Measurements from ENCODE around the gene RACGAP1.

DNA sequence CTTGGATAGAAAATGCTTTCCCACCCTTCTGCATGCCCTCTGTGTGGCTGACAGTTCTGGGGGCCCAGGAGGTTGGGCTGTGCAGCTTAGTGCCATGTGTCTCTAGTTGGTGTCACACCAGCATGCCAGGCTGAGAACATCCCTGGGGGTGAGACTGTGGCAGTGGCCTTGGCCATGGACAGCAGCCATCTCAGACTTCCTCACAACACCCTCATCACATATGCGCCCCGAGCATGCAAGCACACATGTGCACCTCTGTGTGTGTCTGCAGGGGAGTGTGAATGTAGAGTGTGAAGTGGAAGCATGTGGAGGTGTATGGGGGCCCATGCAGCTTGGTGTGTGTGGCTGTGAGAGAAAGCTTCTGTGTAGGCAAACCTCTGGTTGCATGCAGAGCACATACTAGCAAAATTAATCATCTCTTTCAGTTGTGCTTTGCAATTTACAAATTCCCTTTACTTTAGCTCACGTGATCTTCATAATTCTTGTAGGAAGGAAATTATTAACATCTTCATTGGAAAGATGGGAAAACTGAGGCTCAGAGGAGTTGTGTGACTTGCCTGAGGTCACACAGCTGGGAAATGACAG is 40.5 kb upstream of the RACGAP1 start:
- no peak for TF ChIP-seq CREB1 (CRISPR knock-in tag; IDR thresholded peaks at IDR 0.05; ENCODE audit: low read depth)
- TF ChIP-seq, protein P1, sequence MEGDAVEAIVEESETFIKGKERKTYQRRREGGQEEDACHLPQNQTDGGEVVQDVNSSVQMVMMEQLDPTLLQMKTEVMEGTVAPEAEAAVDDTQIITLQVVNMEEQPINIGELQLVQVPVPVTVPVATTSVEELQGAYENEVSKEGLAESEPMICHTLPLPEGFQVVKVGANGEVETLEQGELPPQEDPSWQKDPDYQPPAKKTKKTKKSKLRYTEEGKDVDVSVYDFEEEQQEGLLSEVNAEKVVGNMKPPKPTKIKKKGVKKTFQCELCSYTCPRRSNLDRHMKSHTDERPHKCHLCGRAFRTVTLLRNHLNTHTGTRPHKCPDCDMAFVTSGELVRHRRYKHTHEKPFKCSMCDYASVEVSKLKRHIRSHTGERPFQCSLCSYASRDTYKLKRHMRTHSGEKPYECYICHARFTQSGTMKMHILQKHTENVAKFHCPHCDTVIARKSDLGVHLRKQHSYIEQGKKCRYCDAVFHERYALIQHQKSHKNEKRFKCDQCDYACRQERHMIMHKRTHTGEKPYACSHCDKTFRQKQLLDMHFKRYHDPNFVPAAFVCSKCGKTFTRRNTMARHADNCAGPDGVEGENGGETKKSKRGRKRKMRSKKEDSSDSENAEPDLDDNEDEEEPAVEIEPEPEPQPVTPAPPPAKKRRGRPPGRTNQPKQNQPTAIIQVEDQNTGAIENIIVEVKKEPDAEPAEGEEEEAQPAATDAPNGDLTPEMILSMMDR (conservative IDR thresholded peaks at IDR 0.05; ENCODE audit: low read depth in 2 of 2): no peak
- no peak for TF ChIP-seq POLR2AphosphoS5 (IDR thresholded peaks at IDR 0.05; ENCODE audit: low read depth)
- no peak for TF ChIP-seq EZH2phosphoT487 (IDR thresholded peaks at IDR 0.05; ENCODE audit: unreplicated experiment)
- no peak for TF ChIP-seq REST (IDR thresholded peaks at IDR 0.05; ENCODE audit: unreplicated experiment)
- no peak for TF ChIP-seq EZH2 (IDR thresholded peaks at IDR 0.05; ENCODE audit: low read depth, unreplicated experiment)
- TF ChIP-seq ZNF114 (CRISPR knock-in tag; IDR thresholded peaks at IDR 0.05): no peak
- TF ChIP-seq, protein P2, sequence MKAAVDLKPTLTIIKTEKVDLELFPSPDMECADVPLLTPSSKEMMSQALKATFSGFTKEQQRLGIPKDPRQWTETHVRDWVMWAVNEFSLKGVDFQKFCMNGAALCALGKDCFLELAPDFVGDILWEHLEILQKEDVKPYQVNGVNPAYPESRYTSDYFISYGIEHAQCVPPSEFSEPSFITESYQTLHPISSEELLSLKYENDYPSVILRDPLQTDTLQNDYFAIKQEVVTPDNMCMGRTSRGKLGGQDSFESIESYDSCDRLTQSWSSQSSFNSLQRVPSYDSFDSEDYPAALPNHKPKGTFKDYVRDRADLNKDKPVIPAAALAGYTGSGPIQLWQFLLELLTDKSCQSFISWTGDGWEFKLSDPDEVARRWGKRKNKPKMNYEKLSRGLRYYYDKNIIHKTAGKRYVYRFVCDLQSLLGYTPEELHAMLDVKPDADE (IDR thresholded peaks at IDR 0.05): no peak

All from GM23338 (cell line).